Activated CD8-positive, alpha-beta T cell treated with anti-CD3 and anti-CD28 coated beads, Interleukin-2, amount 10 ng/mL, durations not matched to agents 7 days and 5 days (primary cell): ENCODE measurements around the gene ATAD1. TPM values are rescaled to one million over a fixed set of nuclear protein-coding genes. Genes with fewer than 3 reads are reported as not detected.

Experiments used
- ATAC-seq: fragments of 150-1000 bp; cut with Tn5 transposase; one replicate; pipeline ENCODE4 v1.10.0; 2021; ENCODE audit warnings: moderate library complexity
- CTCF ChIA-PET: fragments of 350-600 bp; sonication (Branson Sonifier 250); formaldehyde crosslinking; loops from one replicate; lab custom pipeline; 2021; ENCODE audit warnings: antibody characterized with exemption; lab: Charles Lee
- POLR2A ChIA-PET: fragments of 350-600 bp; sonication (Branson Sonifier 250); formaldehyde crosslinking; loops from one replicate; lab custom pipeline; 2021; ENCODE audit warnings: antibody characterized with exemption; lab: Charles Lee
- DNase-seq: peaks from one replicate; pipeline ENCODE4 v3.0.0-alpha.2; 2020
- H3K27ac Mint-ChIP-seq: one replicate; pipeline ENCODE4 v1.8.0; 2021; ENCODE audit warnings: mild to moderate bottlenecking, mixed read lengths
- H3K27me3 Mint-ChIP-seq: one replicate; pipeline ENCODE4 v1.8.0; 2021; ENCODE audit warnings: low read depth, mixed read lengths
- H3K36me3 Mint-ChIP-seq: one replicate; pipeline ENCODE4 v1.8.0; 2021; ENCODE audit warnings: low read depth, mixed read lengths
- H3K4me1 Mint-ChIP-seq: one replicate; pipeline ENCODE4 v1.8.0; 2021; ENCODE audit warnings: low read depth, mixed read lengths
- H3K4me3 Mint-ChIP-seq: one replicate; pipeline ENCODE4 v1.8.0; 2021; ENCODE audit warnings: mild to moderate bottlenecking, mixed read lengths
- H3K9me3 Mint-ChIP-seq: one replicate; pipeline ENCODE4 v1.8.0; 2022; ENCODE audit warnings: mixed read lengths; ENCODE audit not compliant: insufficient read depth
- total RNA-seq, 2 experiments: library from RNA; stranded (reverse); gene quantifications; one replicate each; pipeline ENCODE4 v1.2.3, GENCODE V29; 2021

Gene ATAD1
- total RNA-seq, 2 experiments from 2014 or later, result 38.9 to 42.5 TPM

DNA sequence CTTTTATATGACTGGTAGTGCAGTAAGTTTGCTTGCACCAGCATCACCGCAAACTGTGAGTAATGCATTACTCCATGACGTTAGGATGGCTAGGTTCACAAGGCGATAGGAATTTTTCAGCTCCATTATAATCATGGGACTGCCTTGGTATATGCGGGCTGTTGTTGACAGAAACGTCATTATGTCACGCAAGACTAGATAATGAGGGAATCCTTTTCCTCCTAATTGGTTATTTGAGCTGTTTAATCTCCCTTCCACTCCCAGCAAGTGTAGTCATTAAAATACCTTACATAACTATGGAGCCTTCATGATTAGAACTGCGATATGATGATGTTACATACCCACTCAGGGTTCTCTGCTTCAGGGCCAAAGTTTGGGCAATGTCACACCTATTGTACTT lies 28.0 kb upstream of the ATAD1 start:
- ChIA-PET POLR2A (interaction anchor here (0.7 kb wide), 1 partner anchor 16 kb away, joined by 3 read pairs; no protein-coding TSS in a partner anchor), CTCF (interaction anchor here (1.1 to 1.6 kb wide), 4 partner anchors 16 to 993 kb away, joined by 3 to 4 read pairs (median 4); partner anchors contain the start of gene ATAD1)
- H3K4me3 Mint-ChIP-seq, result no peak overlapping the region
- ATAC-seq (no peak), DNase-seq (no peak)
- no peaks in the 10 kb centered on the region for H3K36me3 Mint-ChIP-seq
- H3K4me1 Mint-ChIP-seq, result peaks cover 24% of the 10 kb centered on the region
- H3K27ac Mint-ChIP-seq, result no peak overlapping the region
- H3K27me3 Mint-ChIP-seq, result no peaks in the 10 kb centered on the region
- H3K9me3 Mint-ChIP-seq, result no peaks in the 10 kb centered on the region

- POLR2A ChIA-PET, result interaction anchor here (0.6 to 0.7 kb wide), 3 partner anchors 16 to 51 kb away, joined by 3 read pairs; partner anchors contain the start of gene ATAD1
- CTCF ChIA-PET, result interaction anchor here (1.1 to 1.6 kb wide), 4 partner anchors 17 to 994 kb away, joined by 3 to 4 read pairs (median 4); partner anchors contain the start of gene ATAD1
- ATAC-seq (no peak), DNase-seq (no peak)
- H3K27ac Mint-ChIP-seq, result no peak overlapping the region
- H3K4me1 Mint-ChIP-seq, result peaks cover 20% of the 10 kb centered on the region
- no peak overlapping the region for H3K4me3 Mint-ChIP-seq
- no peaks in the 10 kb centered on the region for H3K36me3 Mint-ChIP-seq
- no peaks in the 10 kb centered on the region for H3K9me3 Mint-ChIP-seq
- no peaks in the 10 kb centered on the region for H3K27me3 Mint-ChIP-seq
Measured at GRCh38 chr10:87845624-87845998, 27.6 kb upstream of the ATAD1 start.

DNA sequence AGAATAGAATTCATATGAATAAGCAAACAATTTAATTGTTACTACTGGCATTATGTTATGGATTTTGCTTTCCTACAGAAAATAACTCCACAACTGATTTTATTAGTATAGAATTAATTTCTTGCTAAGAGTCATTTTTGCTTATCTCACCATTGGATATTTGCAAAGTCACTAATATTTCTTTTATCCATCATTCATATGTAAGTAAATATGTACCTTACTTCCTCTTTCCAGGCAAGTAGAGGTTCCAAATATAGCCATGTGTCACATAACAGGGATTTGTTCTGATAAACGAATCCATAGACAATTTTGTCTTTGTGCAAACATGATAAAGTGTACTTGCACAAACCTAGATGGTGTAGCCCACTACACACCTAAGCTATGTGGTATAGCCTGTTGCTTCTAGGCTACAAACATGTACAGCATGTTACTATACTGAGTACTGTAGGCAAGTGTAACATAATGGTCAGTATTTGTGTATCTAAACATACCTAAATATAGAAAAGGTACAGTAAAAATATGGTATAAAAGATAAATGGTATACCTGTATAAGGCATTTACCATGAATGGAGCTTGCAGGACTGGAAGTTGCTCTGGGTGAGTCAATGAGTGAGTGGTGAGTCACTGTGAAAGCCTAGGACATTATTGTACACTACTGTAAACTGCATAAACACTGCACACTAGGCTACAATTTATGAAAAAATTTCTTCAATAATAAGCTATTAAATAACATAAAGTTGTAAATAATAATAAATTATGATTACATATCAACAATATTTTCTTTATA lies 27.0 kb upstream of the ATAD1 start:
- POLR2A ChIA-PET, result interaction anchor here (0.6 to 0.7 kb wide), 3 partner anchors 17 to 52 kb away, joined by 3 read pairs; partner anchors contain the start of gene ATAD1
- no peak for DNase-seq
- CTCF ChIA-PET, result interaction anchor here (1.1 to 1.6 kb wide), 4 partner anchors 17 to 994 kb away, joined by 3 to 4 read pairs (median 4); partner anchors contain the start of gene ATAD1
- H3K9me3 Mint-ChIP-seq, result no peaks in the 10 kb centered on the region
- H3K27me3 Mint-ChIP-seq, result no peaks in the 10 kb centered on the region
- no peak for ATAC-seq
- no peak overlapping the region for H3K27ac Mint-ChIP-seq
- no peaks in the 10 kb centered on the region for H3K36me3 Mint-ChIP-seq
- peaks cover 14% of the 10 kb centered on the region for H3K4me1 Mint-ChIP-seq
- no peak overlapping the region for H3K4me3 Mint-ChIP-seq

DNA sequence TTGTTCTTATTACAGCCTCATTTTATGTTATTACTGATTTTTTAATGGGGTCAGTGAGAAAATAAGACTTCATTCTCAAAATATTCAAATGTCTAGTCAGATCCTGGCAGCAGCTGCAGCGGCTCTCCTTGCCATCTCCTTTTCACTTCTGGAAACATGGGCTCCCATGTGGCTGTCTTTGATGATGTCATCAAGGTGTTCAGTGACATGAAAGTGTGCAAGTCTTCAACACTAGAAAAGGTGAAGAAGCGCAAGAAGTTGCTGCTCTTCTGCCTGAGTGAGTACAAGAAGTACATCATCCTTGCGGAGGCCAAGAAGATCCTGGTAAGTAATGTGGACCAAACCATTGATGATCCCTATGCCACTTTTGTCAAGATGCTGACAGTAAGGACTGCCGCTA lies 25.7 kb upstream of the ATAD1 start:
- H3K36me3 Mint-ChIP-seq, result no peaks in the 10 kb centered on the region
- no peak for ATAC-seq
- CTCF ChIA-PET, result no interaction called here
- no peak for DNase-seq
- no peaks in the 10 kb centered on the region for H3K9me3 Mint-ChIP-seq
- H3K4me3 Mint-ChIP-seq, result no peak overlapping the region
- peaks cover 14% of the 10 kb centered on the region for H3K4me1 Mint-ChIP-seq
- no peak overlapping the region for H3K27ac Mint-ChIP-seq
- POLR2A ChIA-PET, result interaction anchor here (2.0 kb wide), 1 partner anchor 26 kb away, joined by 6 read pairs; the partner anchor contains the start of gene ATAD1
- no peaks in the 10 kb centered on the region for H3K27me3 Mint-ChIP-seq

DNA sequence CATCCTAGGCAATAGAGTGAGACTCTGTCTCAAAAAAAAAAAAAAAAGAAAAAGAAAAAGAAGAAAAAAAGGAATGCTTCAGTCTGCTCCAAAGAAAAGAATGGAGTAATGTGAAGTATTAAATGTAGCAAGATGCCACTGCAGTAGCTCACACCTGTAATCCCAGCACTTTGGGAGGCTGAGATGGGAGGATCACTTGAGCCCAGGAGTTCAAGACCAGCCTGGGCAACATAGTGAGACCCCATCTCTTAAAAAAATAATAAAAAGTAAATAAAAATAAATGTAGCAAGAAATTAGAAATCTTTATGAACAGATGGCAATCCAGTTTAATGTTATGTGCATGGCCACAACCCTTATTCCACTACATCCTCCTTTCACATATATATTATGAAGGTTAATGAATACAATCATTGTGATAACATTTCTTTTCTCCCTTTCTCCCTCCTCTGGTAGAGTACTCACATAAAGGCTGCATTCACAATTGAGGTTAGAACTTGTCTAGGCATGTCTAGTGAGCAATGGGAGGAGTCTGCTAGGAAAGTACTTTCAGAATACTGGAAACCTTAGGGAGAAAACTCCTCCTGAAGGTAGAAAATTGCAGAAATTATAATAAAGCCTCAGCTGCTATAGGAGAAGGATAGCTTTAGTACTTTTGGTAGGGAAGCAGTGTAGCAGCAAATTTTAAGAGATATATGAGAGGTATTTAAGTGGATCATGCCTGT lies 24.9 kb upstream of the ATAD1 start:
- Mint-ChIP-seq H3K36me3 (no peaks in the 10 kb centered on the region), H3K27me3 (no peaks in the 10 kb centered on the region), H3K9me3 (no peaks in the 10 kb centered on the region), H3K4me1 (peaks cover 14% of the 10 kb centered on the region), H3K4me3 (no peak overlapping the region), H3K27ac (peak overlapping the region; percentile 43)
- ATAC-seq (peak; percentile 65), DNase-seq (no peak)
- ChIA-PET POLR2A (interaction anchor here (2.0 kb wide), 1 partner anchor 25 kb away, joined by 6 read pairs; the partner anchor contains the start of gene ATAD1), CTCF (interaction anchor here (1.2 to 1.3 kb wide), 2 partner anchors 7 to 25 kb away, joined by 3 to 4 read pairs; partner anchors contain the start of gene ATAD1)

DNA sequence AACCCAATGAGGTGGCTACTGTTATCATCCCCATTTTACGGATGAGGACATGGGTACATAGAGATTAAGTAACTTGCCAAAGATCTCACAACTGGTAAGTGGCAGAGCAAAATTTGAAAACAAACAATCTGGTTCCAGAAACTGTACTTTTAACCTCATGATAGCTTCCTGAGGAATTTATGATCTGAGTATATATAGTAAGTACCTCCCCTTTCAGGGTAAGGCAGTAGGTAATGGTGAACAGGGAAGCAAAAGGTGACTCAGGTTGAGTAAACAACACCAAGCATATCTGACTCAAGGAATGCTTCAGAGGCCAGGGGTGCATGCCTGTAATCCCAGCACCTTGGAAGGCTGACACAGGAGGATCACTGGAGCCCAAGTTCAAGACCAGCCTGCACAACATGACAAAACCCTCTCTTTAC lies 24.2 kb upstream of the ATAD1 start:
- Mint-ChIP-seq H3K36me3 (no peaks in the 10 kb centered on the region), H3K4me1 (peaks cover 14% of the 10 kb centered on the region), H3K27me3 (no peaks in the 10 kb centered on the region), H3K27ac (peak overlapping the region; percentile 43), H3K9me3 (no peaks in the 10 kb centered on the region), H3K4me3 (no peak overlapping the region)
- no peak for DNase-seq
- POLR2A ChIA-PET, result interaction anchor here (1.0 to 2.0 kb wide), 2 partner anchors 20 to 24 kb away, joined by 6 read pairs; partner anchors contain the start of gene ATAD1
- no peak for ATAC-seq
- CTCF ChIA-PET, result interaction anchor here (1.2 to 1.3 kb wide), 2 partner anchors 8 to 24 kb away, joined by 3 to 4 read pairs; partner anchors contain the start of gene ATAD1

- ATAC-seq, result no peak
- no peak for DNase-seq
- ChIA-PET CTCF (interaction anchor here (1.3 kb wide), 2 partner anchors 13 to 742 kb away, joined by 3 to 4 read pairs; partner anchors contain the start of gene RNLS), POLR2A (interaction anchor here (1.0 kb wide), 1 partner anchor 21 kb away, joined by 6 read pairs; no protein-coding TSS in a partner anchor)
- H3K27ac Mint-ChIP-seq, result no peak overlapping the region
- H3K27me3 Mint-ChIP-seq, result no peaks in the 10 kb centered on the region
- no peaks in the 10 kb centered on the region for H3K36me3 Mint-ChIP-seq
- no peaks in the 10 kb centered on the region for H3K9me3 Mint-ChIP-seq
- H3K4me1 Mint-ChIP-seq, result peaks cover 14% of the 10 kb centered on the region
- no peak overlapping the region for H3K4me3 Mint-ChIP-seq
Measured at GRCh38 chr10:87841186-87841585, 23.2 kb upstream of the ATAD1 start.

DNA sequence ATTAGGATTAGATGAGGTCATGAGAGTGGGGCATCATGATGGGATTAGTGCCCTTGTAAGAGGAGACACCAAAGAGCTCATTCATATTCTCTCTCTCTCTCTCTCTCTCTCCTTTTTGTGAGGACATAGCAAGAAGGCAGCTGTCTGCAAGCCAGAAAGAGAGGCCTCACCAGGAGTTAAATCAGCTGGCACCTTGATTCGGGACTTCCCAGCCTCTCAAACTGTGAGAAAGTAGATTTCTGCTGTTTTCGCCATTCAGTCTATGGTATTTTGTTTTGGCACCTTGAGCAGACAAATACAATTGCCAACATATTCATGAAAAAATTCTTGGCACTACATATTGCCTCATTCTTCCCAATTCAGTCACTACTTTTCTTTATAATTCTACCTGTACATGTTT lies 20.6 kb upstream of the ATAD1 start:
- ChIA-PET CTCF (interaction anchor here (1.2 to 2.0 kb wide), 4 partner anchors 10 to 550 kb away, joined by 3 to 10 read pairs (median 4); partner anchors contain the start of gene ATAD1), POLR2A (no interaction called here)
- Mint-ChIP-seq H3K36me3 (no peaks in the 10 kb centered on the region), H3K4me3 (no peak overlapping the region), H3K4me1 (peaks cover 9% of the 10 kb centered on the region), H3K9me3 (no peaks in the 10 kb centered on the region), H3K27ac (no peak overlapping the region), H3K27me3 (no peaks in the 10 kb centered on the region)
- no peak for DNase-seq
- ATAC-seq, result no peak

GRCh38 chr10:87837445-87837844 lies 19.4 kb upstream of the ATAD1 start:
- ATAC-seq, result no peak
- H3K27ac Mint-ChIP-seq, result no peak overlapping the region
- DNase-seq, result no peak
- H3K4me3 Mint-ChIP-seq, result no peak overlapping the region
- H3K27me3 Mint-ChIP-seq, result peaks cover 2% of the 10 kb centered on the region
- POLR2A ChIA-PET, result no interaction called here
- H3K36me3 Mint-ChIP-seq, result no peaks in the 10 kb centered on the region
- CTCF ChIA-PET, result interaction anchor here (1.3 to 2.0 kb wide), 2 partner anchors 9 to 19 kb away, joined by 5 to 10 read pairs; partner anchors contain the start of gene ATAD1
- H3K4me1 Mint-ChIP-seq, result peaks cover 3% of the 10 kb centered on the region
- no peaks in the 10 kb centered on the region for H3K9me3 Mint-ChIP-seq

- CTCF ChIA-PET, result no interaction called here
- no peak for ATAC-seq
- no peak overlapping the region for H3K27ac Mint-ChIP-seq
- H3K4me3 Mint-ChIP-seq, result no peak overlapping the region
- no peaks in the 10 kb centered on the region for H3K4me1 Mint-ChIP-seq
- peaks cover 2% of the 10 kb centered on the region for H3K27me3 Mint-ChIP-seq
- H3K36me3 Mint-ChIP-seq, result no peaks in the 10 kb centered on the region
- no peak for DNase-seq
- POLR2A ChIA-PET, result interaction anchor here (1.2 kb wide), 1 partner anchor 18 kb away, joined by 3 read pairs; the partner anchor contains the start of gene ATAD1
- no peaks in the 10 kb centered on the region for H3K9me3 Mint-ChIP-seq
Measured at GRCh38 chr10:87836098-87836497, 18.1 kb upstream of the ATAD1 start.
